Measurements from ENCODE around the gene PRR22. TPM values are rescaled to one million over a fixed set of nuclear protein-coding genes. Genes with fewer than 3 reads are reported as not detected.
"Not testable (repeated sequence)": the region's sequence is repeated elsewhere in the genome, so short reads cannot be mapped to it uniquely, and the experiment has no call there.

PRR22 gene
- total RNA-seq, 2 experiments from 2014 or later = 5.3 to 5.4 TPM

GRCh38 chr19:5743630-5744029 lies 40.9 kb downstream of the PRR22 start:
- DNase-seq (no peak), ATAC-seq (no peak)
- H3K36me3 Mint-ChIP-seq (ENCODE audit: low read depth) = no peaks in the 10 kb centered on the region
- ChIA-PET CTCF (interaction anchor here (0.7 kb wide), 1 partner anchor 158 kb away, joined by 3 read pairs; no protein-coding TSS in a partner anchor), POLR2A (no interaction called here)
- H3K4me1 Mint-ChIP-seq = no peaks in the 10 kb centered on the region
- H3K27ac Mint-ChIP-seq = no peak overlapping the region
- no peaks in the 10 kb centered on the region for H3K9me3 Mint-ChIP-seq (ENCODE audit: low read depth)
- H3K4me3 Mint-ChIP-seq = no peak overlapping the region
- H3K27me3 Mint-ChIP-seq = peaks cover 2% of the 10 kb centered on the region
- intact Hi-C loops (cut with DNase I, micrococcal nuclease) = no loop called here

DNA sequence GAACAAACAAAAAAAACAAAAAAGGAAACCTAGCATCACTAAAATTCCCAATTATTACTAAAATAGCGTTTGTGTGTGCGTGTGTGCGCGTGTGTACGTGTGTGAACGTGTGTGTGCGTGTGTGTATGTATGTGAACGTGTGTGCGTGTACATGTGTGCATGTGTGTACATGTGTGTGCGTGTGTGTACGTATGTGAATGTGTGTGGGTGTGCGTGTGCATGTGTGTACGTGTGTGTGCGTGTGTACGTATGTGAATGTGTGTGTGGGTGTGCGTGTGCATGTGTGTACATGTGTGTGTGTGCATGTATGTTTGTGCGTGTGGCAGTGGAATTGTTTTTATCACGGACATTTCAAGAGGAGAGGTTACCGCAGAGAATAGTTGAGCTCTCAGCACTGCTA lies 42.5 kb downstream of the PRR22 start:
- Mint-ChIP-seq H3K9me3 (ENCODE audit: low read depth) (no peaks in the 10 kb centered on the region), H3K27ac (no peak overlapping the region), H3K36me3 (ENCODE audit: low read depth) (no peaks in the 10 kb centered on the region), H3K4me1 (no peaks in the 10 kb centered on the region), H3K27me3 (peaks cover 2% of the 10 kb centered on the region), H3K4me3 (no peak overlapping the region)
- ChIA-PET POLR2A (no interaction called here), CTCF (no interaction called here)
- intact Hi-C loops (cut with DNase I, micrococcal nuclease) = no loop called here
- no peak for ATAC-seq
- no peak for DNase-seq

DNA sequence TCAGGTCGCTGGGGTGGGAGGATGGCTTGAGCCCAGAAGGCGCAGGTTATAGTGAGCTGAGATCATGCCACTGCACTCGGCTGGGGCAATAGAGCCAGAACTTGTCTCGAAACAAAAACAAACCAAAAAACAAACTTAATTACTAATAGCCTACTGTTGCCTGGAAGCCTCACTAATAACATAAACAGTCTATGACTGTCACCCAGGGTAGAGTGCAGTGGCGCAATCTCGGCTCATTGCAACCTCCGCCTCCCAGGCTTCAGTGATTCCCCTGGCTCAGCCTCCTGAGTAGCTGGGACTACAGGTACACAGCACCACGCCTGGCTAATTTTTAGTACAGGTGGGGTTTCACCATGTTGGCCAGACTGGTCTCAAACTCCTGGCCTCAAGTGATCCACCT lies 46.1 kb downstream of the PRR22 start:
- Mint-ChIP-seq H3K27ac (no peak overlapping the region), H3K27me3 (peaks cover 2% of the 10 kb centered on the region), H3K4me3 (no peak overlapping the region), H3K4me1 (no peaks in the 10 kb centered on the region), H3K36me3 (ENCODE audit: low read depth) (no peaks in the 10 kb centered on the region), H3K9me3 (ENCODE audit: low read depth) (no peaks in the 10 kb centered on the region)
- ChIA-PET POLR2A (no interaction called here), CTCF (no interaction called here)
- intact Hi-C loops (cut with DNase I, micrococcal nuclease) = no loop called here
- DNase-seq = no peak
- no peak for ATAC-seq

- POLR2A ChIA-PET = interaction anchor here (0.6 kb wide), 1 partner anchor 10 kb away, joined by 4 read pairs; no protein-coding TSS in a partner anchor
- H3K27ac Mint-ChIP-seq; H3K4me1 Mint-ChIP-seq; H3K27me3 Mint-ChIP-seq; CTCF ChIA-PET; ATAC-seq; intact Hi-C loops (cut with DNase I, micrococcal nuclease); H3K36me3 Mint-ChIP-seq (ENCODE audit: low read depth); H3K4me3 Mint-ChIP-seq; DNase-seq; H3K9me3 Mint-ChIP-seq (ENCODE audit: low read depth): not testable (repeated sequence)
Observed at GRCh38 chr19:5733172-5733571, 51.4 kb downstream of the PRR22 start.

Other genes with a start within 250 kb of the PRR22 start
- under 1 TPM; 0.23 to 0.27 TPM for gene TINCR, start 216.8 kb downstream of the PRR22 start, total RNA-seq
- 10 to 100 TPM; 65.0 to 78.6 TPM for gene SAFB2, start 162.0 kb downstream of the PRR22 start, total RNA-seq
- 100 to 1,000 TPM; 100 to 118 TPM for gene SAFB, start 161.7 kb downstream of the PRR22 start, total RNA-seq
- 10 to 100 TPM; 50.9 to 52.1 TPM for gene MICOS13, start 104.2 kb downstream of the PRR22 start, total RNA-seq
- 1 to 10 TPM; 2.0 to 3.2 TPM for gene HSD11B1L, start 103.7 kb downstream of the PRR22 start, total RNA-seq
- gene RPL36, start 94.5 kb downstream of the PRR22 start, total RNA-seq = 1,000 to 10,000 TPM; 1,452 to 1,530 TPM
- 100 to 1,000 TPM; 287 to 315 TPM for gene LONP1, start 64.6 kb downstream of the PRR22 start, total RNA-seq
- not detected for gene CATSPERD, start 64.1 kb downstream of the PRR22 start, total RNA-seq
- 10 to 100 TPM; 59.4 to 63.9 TPM for gene DUS3L, start 6.4 kb upstream of the PRR22 start, total RNA-seq
- under 1 TPM; 0.21 to 0.32 TPM for gene NRTN, start 20.3 kb upstream of the PRR22 start, total RNA-seq
- not detected for gene FUT6, start 55.0 kb upstream of the PRR22 start, total RNA-seq
- gene FUT3, start 66.7 kb upstream of the PRR22 start, total RNA-seq = not detected
- under 1 TPM in 1 of 2 experiments, not detected in 1; 0.09 TPM for gene FUT5, start 85.8 kb upstream of the PRR22 start, total RNA-seq
- 100 to 1,000 TPM; 175 to 213 TPM for gene NDUFA11, start 119.0 kb upstream of the PRR22 start, total RNA-seq
- gene VMAC, start 120.1 kb upstream of the PRR22 start, total RNA-seq = 1 to 10 TPM; 2.3 to 2.8 TPM
- 1 to 10 TPM; 2.2 to 2.7 TPM for gene CAPS, start 129.5 kb upstream of the PRR22 start, total RNA-seq
- gene RANBP3, start 193.4 kb upstream of the PRR22 start, total RNA-seq = 100 to 1,000 TPM in 1 of 2 experiments, 10 to 100 TPM in 1; 85.5 to 103 TPM